EL (cell line): ENCODE measurements around the gene SLC2A1.

Source experiments
- DNase-seq: peaks from one replicate; pipeline ENCODE4 v3.0.0-alpha.2; 2016

SLC2A1 gene

GRCh38 chr1:42979896-42980800, 21.5 kb upstream of the SLC2A1 start:
- no peak for DNase-seq

- no peak for DNase-seq
Observed at GRCh38 chr1:42979036-42979430, 20.4 kb upstream of the SLC2A1 start.

- DNase-seq, result peak; percentile 34
Observed at GRCh38 chr1:42978317-42979035, 19.8 kb upstream of the SLC2A1 start.

GRCh38 chr1:42977653-42978052, 19.0 kb upstream of the SLC2A1 start:
- DNase-seq, result no peak

GRCh38 chr1:42975561-42976225, 17.0 kb upstream of the SLC2A1 start:
- no peak for DNase-seq

GRCh38 chr1:42974767-42975437, 16.2 kb upstream of the SLC2A1 start:
- DNase-seq, result no peak

GRCh38 chr1:42973799-42974198, 15.1 kb upstream of the SLC2A1 start:
- no peak for DNase-seq

- DNase-seq, result peak; percentile 65
Observed at GRCh38 chr1:42973286-42973685, 14.6 kb upstream of the SLC2A1 start.

GRCh38 chr1:42971841-42972291, 13.2 kb upstream of the SLC2A1 start:
- DNase-seq, result peak; percentile 93

- no peak for DNase-seq
Observed at GRCh38 chr1:42970143-42970542, 11.5 kb upstream of the SLC2A1 start.

GRCh38 chr1:42968654-42969053, 10.0 kb upstream of the SLC2A1 start:
- no peak for DNase-seq

- DNase-seq, result peak; percentile 93
Observed at GRCh38 chr1:42966688-42967612, 8.3 kb upstream of the SLC2A1 start.

GRCh38 chr1:42965378-42965777, 6.7 kb upstream of the SLC2A1 start:
- no peak for DNase-seq

GRCh38 chr1:42964044-42964812, 5.6 kb upstream of the SLC2A1 start:
- DNase-seq, result no peak

GRCh38 chr1:42963378-42964043, 4.8 kb upstream of the SLC2A1 start:
- peak; percentile 78 for DNase-seq

GRCh38 chr1:42962641-42963377, 4.1 kb upstream of the SLC2A1 start:
- peak; percentile 46 for DNase-seq

- DNase-seq, result no peak
Observed at GRCh38 chr1:42961312-42962091, 2.8 kb upstream of the SLC2A1 start.

- DNase-seq, result no peak
Observed at GRCh38 chr1:42960566-42961311, 2.1 kb upstream of the SLC2A1 start.
